Coronary artery (tissue), 2 donors: ENCODE results near the gene NOXA1.

Source experiments
- DNase-seq: peaks from one replicate; pipeline ENCODE4 v3.0.0-alpha.2; 2017; ENCODE audit warnings: low spot score
- H3K27ac ChIP-seq, 2 donors: fragments of 200-600 bp; sonication (generic); one replicate each; pipeline ENCODE4 v1.5.1; 2016 to 2019
- H3K4me3 ChIP-seq: fragments of 200-600 bp; sonication (generic); 2 replicates; pipeline ENCODE4 v1.5.1; 2016; ENCODE audit warnings: mild to moderate bottlenecking, moderate library complexity
- CTCF ChIP-seq: fragments of 200-600 bp; sonication (generic); IDR thresholded peaks from one replicate; pipeline ENCODE4 v1.5.1; 2019; ENCODE audit warnings: antibody characterized with exemption

Gene NOXA1

GRCh38 chr9:137426018-137426681, 3.0 kb downstream of the NOXA1 start:
- Histone ChIP-seq H3K27ac (no peak overlapping the region), H3K4me3 (no peak overlapping the region)
- DNase-seq = no peak
- no peak for TF ChIP-seq CTCF

GRCh38 chr9:137427454-137428310, 4.5 kb downstream of the NOXA1 start:
- no peak overlapping the region for H3K4me3 ChIP-seq
- no peak overlapping the region for H3K27ac ChIP-seq
- DNase-seq = no peak
- TF ChIP-seq CTCF = no peak

GRCh38 chr9:137428311-137428630, 5.1 kb downstream of the NOXA1 start:
- no peak for TF ChIP-seq CTCF
- H3K4me3 ChIP-seq = no peak overlapping the region
- H3K27ac ChIP-seq = no peak overlapping the region
- DNase-seq = no peak

- no peak overlapping the region for H3K27ac ChIP-seq
- no peak overlapping the region for H3K4me3 ChIP-seq
- no peak for DNase-seq
- no peak for TF ChIP-seq CTCF
Observed at GRCh38 chr9:137428841-137429545, 5.8 kb downstream of the NOXA1 start.

- Histone ChIP-seq H3K4me3 (no peak overlapping the region), H3K27ac (no peak overlapping the region)
- no peak for DNase-seq
- no peak for TF ChIP-seq CTCF
Observed at GRCh38 chr9:137429546-137429890, 6.3 kb downstream of the NOXA1 start.

- Histone ChIP-seq H3K4me3 (no peak overlapping the region), H3K27ac (no peak overlapping the region)
- TF ChIP-seq CTCF = no peak
- DNase-seq = no peak
Observed at GRCh38 chr9:137429974-137430722, 7.0 kb downstream of the NOXA1 start.
